ENCODE measurements around the gene ELOVL6. TPM values are rescaled to one million over a fixed set of nuclear protein-coding genes. Genes with fewer than 3 reads are reported as not detected.
"Not testable (repeated sequence)": the region's sequence is repeated elsewhere in the genome, so short reads cannot be mapped to it uniquely, and the experiment has no call there.

The ELOVL6 gene
- total RNA-seq, 1 donor from 2014 or later = 29.1 TPM

GRCh38 chr4:110157580-110157979 is 40.8 kb downstream of the ELOVL6 start:
- ATAC-seq = no peak

DNA sequence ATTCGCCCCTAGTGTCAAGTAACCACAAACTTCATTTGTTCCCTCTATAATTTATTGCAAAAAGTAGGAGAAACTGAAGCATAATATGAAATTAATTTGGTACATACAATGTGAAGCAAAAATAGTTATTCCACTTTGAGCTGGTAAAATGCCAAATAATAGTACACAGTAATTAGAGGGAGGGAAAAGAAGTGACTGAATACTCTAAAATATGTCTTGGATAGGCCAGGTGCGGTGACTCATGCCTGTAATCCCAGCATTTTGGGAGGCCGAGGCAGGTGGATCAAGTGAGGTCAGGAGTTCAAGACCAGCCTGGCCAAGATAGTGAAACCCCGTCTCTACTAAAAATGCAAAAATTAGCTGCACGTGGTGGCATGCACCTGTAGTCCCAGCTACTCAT is 41.2 kb downstream of the ELOVL6 start:
- ATAC-seq = not testable (repeated sequence)

- ATAC-seq = no peak
Observed at GRCh38 chr4:110156442-110156841, 42.0 kb downstream of the ELOVL6 start.

DNA sequence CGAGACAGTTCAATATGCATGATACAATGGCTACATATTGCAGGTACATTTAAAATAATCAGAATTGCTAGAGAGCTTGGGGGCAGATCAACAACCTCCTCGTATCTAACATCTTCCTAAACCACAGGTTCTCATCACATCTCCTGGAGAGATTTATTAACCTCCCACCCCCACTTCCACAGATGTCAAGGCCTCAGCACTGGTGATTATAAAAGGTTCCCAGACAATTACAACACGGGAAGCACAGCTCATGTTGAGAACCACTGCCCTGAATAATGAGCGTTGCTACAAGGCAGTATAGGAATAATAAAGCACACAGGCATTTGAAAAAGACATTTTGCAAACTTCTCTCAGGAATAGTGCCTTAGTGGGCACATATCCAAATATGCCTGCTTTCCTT is 42.8 kb downstream of the ELOVL6 start:
- no peak for ATAC-seq

- no peak for ATAC-seq
Observed at GRCh38 chr4:110154582-110154981, 43.8 kb downstream of the ELOVL6 start.

DNA sequence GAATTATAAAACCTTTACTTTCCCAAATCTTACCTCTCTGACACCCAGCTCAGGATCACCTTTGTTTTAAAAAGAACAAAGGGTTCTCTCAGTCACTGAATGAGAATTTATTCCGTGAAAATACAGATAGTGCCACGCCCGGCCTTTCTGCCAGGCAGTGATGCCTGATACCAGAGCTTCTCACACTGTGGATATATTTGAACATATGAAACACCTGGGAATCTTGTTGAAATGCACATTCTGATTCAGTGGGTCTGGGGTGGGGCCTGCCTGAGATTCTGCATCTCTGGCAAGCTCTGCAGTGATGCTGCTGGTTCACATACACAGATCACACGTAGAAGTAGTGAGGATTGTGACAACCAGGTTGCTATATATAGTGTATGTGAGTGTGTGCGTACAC is 46.0 kb downstream of the ELOVL6 start:
- ATAC-seq = no peak

- no peak for ATAC-seq
Observed at GRCh38 chr4:110149089-110149488, 49.3 kb downstream of the ELOVL6 start.

DNA sequence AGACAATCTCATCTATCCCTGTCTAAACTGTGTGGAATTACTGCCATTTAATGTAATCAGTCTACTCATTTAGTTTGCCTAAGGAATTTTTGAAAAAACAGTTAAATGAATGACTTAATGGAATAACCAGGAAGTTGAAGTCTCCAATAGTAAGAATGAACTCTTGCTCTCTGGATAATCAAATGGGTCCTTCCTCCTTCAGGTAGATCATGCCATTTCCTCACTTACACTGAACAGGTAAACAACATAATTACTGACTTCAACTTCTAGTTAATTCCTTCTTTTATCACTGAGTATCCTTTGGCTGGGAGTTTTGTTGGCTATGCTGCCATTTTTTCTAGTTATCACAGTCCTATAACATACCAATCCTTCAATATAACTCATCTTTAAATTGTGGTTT is 56.0 kb downstream of the ELOVL6 start:
- no peak for ATAC-seq

DNA sequence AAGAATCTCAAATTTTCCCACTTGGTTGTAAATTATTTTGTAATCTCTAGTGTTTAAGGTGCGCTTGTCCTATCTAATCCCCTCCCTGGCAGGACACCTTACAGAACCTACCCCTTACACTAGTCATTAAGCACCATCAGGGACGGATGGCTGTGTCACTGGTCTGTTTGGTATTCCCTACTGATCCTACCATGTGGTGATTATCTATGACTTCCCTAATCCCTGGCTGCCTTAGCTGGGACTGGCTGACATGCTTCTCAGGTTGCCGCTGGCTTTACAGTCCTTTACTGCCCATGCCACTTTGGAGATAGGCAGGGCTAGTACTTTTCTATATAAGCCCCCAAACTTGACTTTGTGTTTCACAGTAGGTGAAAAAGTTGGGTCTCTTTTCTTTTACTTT is 58.6 kb downstream of the ELOVL6 start:
- no peak for ATAC-seq

- ATAC-seq = no peak
Observed at GRCh38 chr4:110139111-110139510, 59.3 kb downstream of the ELOVL6 start.

GRCh38 chr4:110138551-110138950 is 59.9 kb downstream of the ELOVL6 start:
- ATAC-seq = no peak

DNA sequence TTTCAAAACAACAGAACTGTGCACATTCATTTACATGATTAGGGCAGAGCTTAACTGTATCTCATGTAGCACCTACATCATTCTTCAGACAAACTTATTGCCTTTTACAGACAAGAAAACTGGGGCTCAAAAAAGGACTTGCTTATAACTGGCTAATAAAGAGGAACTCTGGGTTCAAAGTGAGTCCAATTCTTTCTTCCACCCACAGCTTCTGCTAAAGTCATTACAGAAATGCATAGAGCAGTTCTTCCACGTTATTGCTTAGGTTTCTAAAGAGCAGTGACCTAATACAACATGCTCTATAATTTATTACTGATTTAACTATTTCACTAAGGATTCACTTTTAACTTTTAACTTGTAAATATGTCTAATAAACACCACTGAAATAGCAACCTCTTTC is 60.6 kb downstream of the ELOVL6 start:
- ATAC-seq = no peak

GRCh38 chr4:110135523-110135922 is 62.9 kb downstream of the ELOVL6 start:
- ATAC-seq = no peak

- no peak for ATAC-seq
Observed at GRCh38 chr4:110135076-110135475, 63.3 kb downstream of the ELOVL6 start.

DNA sequence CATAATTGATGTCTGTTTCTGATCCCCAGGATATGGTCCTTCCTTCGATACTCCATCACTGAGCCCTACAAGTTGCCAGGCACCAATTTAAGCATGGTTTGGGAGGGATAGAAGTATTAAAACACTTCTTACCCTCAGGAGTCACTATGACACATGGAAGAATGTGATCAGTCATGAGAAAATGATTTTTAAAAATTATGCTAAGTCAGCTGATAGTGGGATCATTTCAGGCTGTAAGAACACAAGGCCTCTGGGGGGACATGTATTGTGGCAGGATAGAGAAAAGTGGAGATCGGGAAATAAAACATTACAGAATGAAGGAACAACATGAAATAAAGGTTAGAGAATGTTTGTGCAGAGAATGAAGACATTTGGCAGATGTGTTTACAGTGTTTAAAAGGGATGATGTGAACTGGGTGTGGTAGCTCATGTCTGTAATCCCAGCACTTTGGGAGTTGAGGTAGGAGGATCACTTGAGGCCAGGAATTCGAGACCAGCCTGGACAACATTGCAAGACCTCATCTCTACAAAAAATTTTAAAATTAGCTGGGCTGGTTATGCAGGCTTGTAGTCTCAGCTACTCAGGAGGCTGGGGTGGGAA is 64.0 kb downstream of the ELOVL6 start:
- ATAC-seq = no peak

- ATAC-seq = no peak
Observed at GRCh38 chr4:110132816-110133719, 65.3 kb downstream of the ELOVL6 start.

DNA sequence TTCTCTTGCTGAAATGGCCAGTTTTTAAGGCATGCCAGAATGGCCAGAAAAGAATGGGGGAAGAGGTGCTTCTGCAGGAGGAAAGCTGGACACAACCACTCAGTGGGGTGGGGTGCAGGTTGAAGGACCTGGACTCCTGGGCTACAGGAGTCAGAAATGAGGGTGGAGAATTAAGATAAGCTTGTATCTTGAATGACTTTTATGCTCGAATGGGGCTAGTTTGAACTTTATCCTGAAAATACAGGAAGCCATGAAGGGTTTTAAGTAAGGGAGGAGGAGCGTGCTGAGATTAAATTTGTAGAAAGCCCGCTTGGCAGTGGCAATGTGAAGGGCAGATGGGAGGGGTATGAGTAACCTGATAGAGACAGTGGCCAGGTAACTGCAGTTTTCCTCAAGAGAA is 66.5 kb downstream of the ELOVL6 start:
- no peak for ATAC-seq

DNA sequence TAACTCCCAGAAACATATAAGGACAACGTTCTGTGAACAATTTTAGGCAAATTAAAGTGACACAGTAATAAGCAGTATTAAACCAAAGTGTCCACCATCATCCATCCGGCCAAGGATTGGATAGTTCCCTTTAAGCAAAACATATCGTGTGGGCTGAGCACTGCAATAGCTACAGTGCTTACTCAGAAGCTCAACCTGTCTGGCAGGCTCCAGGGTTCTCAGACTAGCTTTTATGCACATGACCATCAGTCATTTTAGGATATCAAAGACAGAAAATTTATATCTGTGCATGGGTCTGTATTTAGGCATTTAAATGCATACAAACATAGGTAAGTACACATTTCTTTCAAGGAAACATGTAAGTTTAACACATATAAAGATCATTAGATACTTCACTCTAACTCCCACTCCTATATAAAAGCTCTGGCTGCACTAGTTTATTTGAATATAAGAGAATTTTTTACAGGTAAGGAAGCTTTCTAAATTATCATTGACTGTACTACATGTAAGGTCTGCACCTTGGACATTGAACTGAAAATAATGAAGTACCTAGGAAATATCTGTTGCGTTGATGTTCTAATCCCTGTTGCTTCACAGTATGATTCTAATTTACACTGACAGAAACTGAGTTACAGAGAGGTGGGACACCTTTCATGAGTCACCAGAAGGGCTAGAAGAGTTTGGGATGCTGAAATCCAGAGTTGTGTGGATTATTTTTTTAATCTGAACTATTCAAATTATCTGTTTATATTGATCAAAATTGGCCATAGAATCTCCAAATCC is 67.6 kb downstream of the ELOVL6 start:
- ATAC-seq = peak; percentile 92

GRCh38 chr4:110129544-110129943 is 68.9 kb downstream of the ELOVL6 start:
- ATAC-seq = no peak

GRCh38 chr4:110128472-110128919 is 69.9 kb downstream of the ELOVL6 start:
- ATAC-seq = peak; percentile 65

GRCh38 chr4:110128029-110128428 is 70.4 kb downstream of the ELOVL6 start:
- ATAC-seq = no peak

DNA sequence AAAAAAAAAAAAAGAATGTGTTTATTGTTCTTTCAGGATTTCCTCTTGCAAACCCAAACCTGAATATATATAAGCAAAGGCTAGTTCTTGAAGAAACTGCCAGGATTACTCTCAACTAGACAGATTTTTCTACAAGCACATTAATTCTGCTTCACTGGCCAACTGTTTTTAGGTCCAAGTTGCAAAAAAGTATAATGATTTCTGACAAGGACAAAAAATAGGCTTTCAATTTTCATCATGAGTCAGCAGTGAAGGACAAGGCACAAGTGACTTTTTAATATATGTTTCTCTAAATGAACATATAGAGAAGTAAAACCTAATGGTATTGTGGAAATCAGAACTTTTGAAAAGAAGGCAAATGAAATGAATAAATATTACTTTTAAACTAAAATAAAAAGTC is 73.7 kb downstream of the ELOVL6 start:
- ATAC-seq = no peak

GRCh38 chr4:110122201-110122600 is 76.2 kb downstream of the ELOVL6 start:
- ATAC-seq = no peak

Measured in esophagus mucosa (tissue), 1 donor.